Stimulated activated CD4-positive, alpha-beta T cell treated with anti-CD3 and anti-CD28 coated beads, TNF-alpha, amount 100 ng/mL, for 24 hours (primary cell): ENCODE measurements around the gene PTGDS.

Experiments used
- DNase-seq, 3 experiments: peaks; one replicate each; pipeline ENCODE4 v3.0.0-alpha.2; 2020; ENCODE audit warnings: low read depth in 3 of 3

The PTGDS gene

DNA sequence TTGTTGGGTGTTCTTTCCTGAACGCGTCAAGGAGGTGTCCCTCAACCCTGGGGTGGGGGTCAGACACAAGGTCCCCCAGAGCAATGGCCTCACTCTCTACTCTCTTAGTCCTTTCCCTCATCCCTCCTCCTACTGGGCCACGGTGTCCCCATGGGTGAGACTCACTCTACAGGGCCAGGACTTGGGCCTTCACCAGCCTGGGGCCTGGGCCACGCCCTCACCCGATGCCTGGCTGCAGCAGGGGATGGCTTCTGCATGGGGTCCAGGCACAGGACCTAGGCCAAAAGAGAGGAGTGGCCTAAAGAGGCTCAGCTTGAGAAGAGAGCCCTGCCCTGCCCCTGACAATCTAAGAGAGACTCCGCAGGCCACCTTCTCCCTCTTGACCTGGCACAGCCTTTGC, 19.4 kb upstream of the PTGDS start:
- DNase-seq: no peak

GRCh38 chr9:136958473-136958872, 18.8 kb upstream of the PTGDS start:
- DNase-seq: no peak

- no peak for DNase-seq
Measured at GRCh38 chr9:136958898-136959850, 18.1 kb upstream of the PTGDS start.

GRCh38 chr9:136960212-136960937, 16.9 kb upstream of the PTGDS start:
- no peak for DNase-seq

DNA sequence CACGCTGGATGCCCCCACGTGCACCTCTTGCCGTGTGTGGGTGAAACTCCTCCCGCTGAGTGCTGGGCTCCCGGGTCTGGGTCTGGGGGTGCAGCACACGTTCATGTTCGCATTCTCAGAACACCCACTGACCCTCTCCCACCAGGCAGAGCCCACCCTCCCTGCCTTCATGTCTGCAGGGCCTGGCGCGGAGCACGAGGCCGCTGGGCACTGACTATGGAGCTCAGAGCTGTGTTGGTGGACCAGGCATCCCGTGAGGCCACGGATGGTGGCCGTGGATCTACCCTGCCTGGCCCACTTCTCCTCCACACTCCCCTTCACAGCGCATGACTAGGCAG, 16.4 kb upstream of the PTGDS start:
- no peak for DNase-seq

GRCh38 chr9:136961279-136962065, 15.8 kb upstream of the PTGDS start:
- DNase-seq: no peak

DNA sequence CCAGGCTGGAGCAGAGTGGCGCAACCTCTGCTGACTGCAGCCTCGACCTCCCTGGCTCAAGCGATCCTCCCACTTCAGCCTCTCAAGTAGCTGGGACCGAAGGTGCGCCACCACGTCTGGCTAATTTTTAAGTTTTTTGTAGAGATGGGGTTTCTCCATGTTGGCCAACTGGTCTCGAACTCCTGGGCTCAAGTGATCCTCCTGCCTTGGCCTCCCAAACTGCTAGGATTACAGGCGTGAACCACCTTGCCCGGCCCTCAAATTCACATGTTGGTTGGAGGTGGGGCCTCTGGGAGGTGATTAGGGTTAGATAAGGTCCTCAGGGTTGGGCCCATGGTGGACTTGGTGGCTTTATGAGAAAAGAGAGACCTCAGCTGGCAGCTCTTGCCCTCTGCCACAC, 15.1 kb upstream of the PTGDS start:
- DNase-seq: no peak

DNA sequence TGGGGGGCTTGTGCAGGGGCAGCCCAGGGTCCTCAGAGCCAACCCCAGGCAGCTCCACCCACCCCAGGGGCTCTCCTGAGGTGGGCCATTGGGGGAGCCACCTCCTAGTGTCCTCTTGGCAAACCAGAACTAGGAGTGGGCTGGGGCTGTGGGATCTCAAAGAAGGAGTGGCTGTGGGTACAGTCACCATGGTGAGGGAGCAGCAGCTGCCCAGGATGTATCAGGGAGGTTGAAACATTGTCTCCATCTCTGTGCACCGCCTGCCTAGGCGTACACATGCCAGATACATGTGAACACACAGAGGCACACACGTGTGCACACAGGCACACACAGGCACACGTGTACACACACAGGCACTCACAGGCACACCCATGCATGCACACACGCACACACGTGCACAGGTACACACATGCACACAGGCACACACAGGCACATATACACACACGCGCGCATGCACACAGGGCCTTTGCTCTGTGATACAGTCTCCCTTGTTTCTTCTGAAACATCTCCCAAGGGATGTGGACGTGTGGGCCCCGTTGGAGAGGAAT, 14.5 kb upstream of the PTGDS start:
- no peak for DNase-seq

GRCh38 chr9:136963341-136963740, 14.0 kb upstream of the PTGDS start:
- no peak for DNase-seq

GRCh38 chr9:136963751-136964150, 13.6 kb upstream of the PTGDS start:
- DNase-seq: no peak

- no peak for DNase-seq
Measured at GRCh38 chr9:136964171-136964689, 13.1 kb upstream of the PTGDS start.

DNA sequence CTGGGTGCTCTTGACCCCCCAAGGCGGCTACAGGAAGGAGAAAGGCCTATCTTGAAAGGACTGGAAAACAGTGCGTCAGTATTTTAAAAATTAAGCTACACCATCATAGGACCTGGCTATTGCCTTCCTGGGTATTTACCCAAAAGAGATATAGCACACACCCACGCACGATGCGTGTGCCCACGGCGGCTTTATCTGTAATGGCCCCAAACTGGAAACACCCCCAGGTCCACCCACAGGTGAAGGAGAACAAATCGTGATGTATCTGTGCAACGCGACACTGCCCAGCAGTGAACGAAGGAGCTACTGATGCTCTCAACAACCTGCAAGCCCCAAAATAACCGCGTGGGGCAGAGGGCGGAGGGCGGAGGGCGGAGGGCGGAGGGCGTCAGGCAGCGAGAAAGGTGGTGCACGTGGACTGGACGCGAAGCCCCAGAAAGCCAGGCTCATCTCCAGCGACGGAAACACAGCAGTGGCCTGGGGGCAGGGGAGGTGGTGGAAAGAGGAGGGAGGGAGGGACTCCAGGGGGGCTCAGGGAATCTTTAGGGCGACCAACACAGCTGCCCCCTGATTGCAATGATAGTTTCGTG, 12.4 kb upstream of the PTGDS start:
- no peak for DNase-seq

DNA sequence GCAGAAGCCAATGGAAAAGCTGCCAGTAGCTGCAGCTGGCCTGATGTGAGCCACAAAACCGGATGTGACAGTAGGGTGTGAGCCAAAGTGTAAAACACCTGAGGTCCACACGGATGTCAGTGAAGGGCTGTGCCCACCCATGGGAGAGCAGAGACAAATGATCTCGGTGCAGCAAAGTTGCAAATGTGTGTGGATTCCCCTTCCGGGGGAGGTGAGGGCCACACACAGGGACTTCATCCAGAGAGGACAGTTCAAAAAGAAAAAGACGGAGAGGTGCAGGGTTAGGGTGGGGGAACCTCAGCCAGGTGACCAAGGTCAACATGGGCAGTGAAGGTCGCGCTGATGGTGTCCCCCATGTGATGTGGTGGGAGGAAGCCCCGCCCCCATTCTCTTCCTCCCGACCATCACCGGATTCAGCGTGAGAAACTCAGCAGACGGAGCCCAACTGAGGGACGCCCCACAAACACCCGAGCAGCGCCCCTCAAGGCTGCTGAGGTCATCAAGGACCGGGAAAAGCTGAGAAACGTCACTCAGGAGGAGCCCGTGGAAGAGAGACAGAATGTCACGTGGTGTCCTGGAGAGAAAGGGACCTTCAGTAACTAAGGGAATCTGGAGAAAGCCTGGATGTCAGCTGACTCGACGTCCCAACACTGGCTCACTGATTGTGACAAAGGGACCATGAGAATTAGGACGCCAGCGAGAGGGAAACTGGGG, 11.4 kb upstream of the PTGDS start:
- DNase-seq: no peak

DNA sequence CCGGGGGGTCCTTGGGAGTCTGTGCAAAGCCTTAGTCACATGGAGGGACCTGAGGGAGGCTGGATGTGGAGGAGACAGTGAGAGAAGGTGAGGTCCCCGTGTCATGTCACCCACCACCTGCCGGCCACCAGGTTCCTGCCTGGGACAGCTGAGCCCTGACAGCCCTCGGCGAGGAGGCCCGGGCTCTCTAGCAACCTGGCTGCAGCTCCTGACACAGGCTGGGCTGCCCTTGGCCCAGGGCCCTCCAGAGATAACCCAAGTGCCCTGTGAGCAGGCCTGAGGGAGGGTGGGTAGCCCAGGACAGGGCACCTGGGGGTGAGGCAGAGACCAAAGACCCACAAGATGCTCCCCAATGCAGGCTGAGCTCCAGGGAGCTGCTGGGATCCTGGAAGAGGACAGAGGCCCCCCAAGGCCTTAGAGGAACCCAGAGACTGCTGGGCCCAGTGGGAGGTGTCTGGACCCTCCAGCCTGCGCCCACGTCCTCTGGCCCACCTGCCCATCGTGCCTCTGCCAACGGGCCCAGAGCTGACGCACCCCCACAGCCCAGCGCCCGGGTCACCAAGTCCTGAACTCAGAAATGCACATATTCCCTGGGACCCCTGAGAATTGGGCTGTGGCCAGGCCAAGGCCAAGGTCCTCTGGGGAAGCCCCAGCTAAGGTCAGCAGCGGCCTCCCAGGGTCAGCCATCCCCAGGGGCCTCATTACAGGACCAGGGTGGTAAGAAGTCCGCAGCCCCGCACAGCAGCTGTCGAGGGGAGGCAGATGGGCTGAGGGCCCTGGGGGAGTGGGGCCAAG, 8.8 kb upstream of the PTGDS start:
- no peak for DNase-seq

- no peak for DNase-seq
Measured at GRCh38 chr9:136969150-136969549, 8.2 kb upstream of the PTGDS start.

DNA sequence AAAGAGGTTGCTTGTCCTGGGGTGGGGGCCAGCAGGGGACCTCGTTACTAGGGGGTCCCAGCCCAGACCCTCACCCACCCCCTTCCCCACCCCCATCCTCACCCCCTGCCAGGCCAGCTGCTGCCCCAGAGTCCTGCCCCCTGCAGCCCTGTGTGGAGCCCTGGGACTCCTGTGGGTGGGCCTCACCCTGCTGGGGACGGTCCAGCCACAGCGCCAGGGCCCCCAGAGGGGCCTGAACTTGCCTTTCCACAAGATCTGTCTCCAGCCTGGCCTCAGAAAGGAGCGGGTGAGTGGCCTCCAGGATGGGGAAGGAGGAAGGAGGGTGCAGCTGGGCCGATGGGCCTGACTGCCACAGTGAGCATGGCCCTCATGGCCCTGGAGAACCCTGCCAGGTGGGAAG, 7.5 kb upstream of the PTGDS start:
- DNase-seq: no peak

DNA sequence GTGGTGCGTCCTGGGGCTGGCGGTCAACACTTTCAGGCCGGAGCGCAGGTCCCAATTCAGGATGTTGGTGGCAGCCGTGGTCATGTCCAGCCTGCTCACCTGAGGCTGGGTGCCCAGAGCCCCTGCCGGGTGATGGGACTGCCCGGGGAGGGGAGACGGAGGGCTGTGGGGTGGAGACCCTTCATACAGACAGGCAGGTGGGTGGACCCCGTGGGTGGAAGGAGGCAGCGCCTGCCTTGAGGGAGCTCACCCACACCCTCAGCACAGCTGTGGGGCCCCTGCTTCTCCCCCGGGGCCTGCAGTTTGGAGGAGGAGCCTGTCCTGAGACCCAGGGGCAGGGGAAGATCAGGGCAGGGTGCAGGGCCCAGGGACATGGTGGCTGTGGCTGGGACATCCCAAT, 6.9 kb upstream of the PTGDS start:
- no peak for DNase-seq

DNA sequence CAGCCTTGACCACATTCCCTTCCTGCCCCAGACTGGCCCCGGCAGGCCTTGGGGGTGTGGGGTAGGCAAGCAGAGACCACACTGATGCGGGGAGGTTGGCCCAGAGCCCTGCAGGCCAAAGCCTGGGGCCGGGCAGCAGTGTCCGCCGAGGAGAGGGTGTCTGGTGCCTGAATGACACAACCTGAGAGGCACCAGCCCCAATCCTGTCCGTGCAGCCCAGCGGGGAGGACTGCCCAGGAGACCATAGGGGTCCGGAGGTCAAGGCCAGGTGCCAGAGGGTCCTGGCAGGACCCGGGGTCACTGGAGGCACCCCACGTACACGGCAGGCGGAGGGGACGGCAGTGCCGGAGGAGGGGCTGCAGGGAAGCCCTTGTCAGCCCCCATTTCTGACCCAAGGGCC, 5.6 kb upstream of the PTGDS start:
- no peak for DNase-seq

- no peak for DNase-seq
Measured at GRCh38 chr9:136972335-136972734, 5.0 kb upstream of the PTGDS start.

DNA sequence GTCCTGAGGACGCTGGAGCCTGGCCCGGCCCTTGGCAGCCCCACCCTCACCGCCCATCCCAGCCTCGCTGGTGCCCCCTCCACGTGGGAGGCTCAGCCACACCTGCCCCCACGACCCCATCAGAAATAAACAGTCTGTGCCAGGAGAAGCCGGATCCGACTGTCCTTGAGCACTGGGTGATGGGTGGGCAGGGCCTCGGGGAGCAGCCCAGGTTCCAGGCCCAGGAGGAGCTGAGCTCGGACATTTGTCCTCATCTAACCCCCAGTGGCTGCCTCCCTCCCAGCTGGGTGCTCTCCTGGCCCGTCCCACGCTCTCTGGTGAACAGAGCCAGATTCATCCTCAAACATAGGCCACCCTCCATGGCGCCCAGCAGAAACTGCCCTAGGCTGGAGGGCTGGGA, 4.6 kb upstream of the PTGDS start:
- no peak for DNase-seq
